ENCODE results near the gene HBS1L.

Gene HBS1L

DNA sequence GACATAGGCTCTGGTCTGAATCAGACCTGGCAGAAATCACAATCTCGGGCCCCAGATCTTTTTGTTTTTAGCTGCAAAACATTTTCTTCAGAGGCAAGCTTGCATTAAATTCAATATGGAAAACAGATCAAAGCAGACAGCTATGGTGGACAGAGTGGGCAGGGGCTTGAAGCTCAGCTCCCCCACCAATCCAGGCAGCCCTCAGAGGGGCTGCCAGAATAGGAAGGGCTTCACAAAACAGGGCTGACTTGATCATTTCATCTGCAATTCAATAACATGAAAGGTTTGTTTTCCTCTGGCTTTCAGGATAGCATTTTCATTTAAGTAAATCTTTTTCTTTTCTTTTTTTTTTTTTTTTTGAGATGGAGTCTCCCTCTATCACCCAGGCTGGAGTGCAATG, 55.5 kb downstream of the HBS1L start:
- DNase-seq (ENCODE audit: low read depth), result no peak

DNA sequence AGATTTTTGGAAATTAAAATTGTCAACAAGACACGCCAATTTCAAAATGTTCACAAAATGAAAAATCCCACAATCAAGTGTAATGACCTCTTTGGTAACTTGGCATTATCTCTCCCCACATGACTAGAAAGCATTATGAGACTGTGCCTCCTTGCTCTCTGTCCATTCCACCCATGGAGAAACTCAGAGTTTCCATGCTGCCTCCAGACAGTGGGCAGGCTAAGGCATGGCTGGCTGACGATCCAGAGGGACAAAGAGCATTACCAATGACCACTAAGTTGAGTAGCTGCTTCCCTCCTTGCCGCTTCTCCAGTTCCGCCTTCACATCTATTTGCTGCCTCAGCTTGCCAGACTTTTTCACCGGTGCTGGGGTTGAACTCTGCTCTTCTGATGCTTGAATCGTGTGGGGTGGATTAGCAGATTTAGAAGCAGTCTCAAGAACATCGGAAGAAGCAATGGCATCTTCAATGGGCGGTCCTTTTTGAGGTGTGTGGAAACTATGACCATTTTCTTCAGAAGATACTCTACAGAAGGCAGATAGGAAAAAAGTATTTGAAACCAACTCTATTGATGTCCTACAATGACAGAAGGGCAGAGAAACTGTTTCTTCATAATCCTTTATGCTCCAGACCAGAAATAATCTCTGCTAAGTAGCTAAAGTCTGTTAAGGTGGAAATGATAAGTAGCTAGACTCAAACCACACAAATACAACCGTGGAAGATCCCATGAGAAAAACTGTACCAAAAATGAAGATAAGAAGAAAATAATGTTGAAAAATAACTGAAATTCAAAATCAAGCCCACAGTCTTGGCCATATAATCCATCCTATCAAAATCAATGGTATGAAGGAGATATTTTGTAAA, 57.3 kb downstream of the HBS1L start:
- no peak for DNase-seq (ENCODE audit: low read depth)

DNA sequence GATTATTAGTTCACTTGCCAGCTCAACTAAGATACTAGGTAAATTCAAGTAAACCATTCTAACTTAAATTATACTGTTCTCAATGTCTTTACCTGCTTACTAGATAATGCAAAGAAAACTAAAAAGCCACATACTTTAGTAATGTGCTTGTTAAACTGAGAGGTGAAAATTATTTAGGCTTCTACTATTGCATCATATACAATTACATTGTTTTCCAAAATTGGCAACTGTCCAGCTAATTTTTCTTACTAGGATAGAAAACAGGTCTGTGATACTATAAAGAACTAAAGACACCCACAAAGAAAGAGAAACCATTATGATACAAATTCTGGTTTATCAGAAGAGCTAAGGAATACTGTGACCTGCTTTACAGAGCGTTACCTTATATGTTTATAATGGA, 59.1 kb downstream of the HBS1L start:
- DNase-seq (ENCODE audit: low read depth), result no peak

DNA sequence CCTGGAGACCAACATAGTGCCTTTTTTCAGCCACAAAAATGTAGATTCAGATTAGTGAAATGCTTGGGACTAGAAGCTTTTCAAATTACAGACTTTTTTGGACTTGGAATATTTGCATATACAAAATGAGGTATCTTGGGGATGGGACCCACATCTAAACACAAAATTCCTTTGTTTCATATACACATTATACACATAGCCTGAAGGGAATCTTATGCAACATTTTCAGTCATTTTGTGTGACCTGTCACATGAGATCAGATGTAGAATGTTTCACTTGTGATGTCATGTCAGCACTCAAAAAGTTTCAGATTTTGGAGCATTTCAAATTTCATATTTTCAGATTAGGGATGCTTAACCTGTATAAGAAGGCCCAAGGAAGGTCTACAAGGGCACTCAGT, 60.2 kb downstream of the HBS1L start:
- no peak for DNase-seq (ENCODE audit: low read depth)

DNA sequence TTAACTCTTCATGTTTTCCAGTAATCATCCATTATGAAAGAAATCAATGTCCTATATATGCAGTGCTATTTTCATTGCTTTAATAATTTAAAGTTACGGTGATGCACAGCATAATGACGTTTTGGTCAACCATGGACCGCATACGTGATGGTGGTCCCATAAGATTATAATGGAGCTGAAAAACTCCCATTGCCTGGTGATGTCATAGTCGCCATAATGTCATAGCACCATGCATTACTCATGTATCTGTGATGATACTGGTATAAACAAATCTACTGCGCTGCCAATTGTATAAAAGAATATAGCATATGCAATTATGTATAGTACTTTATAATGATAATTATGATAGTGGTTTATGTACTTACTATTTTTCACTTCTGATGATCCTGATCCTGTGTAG, 62.5 kb downstream of the HBS1L start:
- no peak for DNase-seq (ENCODE audit: low read depth)

DNA sequence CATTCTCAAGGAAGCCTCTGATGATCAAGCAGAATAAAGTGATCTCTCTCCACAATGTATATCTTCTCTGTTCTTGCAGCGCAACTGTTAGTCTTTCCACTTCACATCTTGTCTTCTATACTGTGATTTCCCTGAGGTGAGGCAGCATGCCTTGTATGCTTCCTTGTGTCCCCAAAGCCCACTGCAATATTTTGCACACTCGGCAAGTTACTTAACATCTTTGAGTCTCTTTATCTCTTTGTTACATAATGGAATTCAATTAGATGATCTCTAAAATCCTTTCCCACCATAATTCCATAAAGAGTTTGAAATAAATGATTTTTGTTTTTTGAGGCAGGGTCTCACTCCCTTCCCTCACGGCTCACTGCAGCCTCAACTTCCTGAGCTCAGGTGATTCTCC, 64.4 kb downstream of the HBS1L start:
- no peak for DNase-seq (ENCODE audit: low read depth)

DNA sequence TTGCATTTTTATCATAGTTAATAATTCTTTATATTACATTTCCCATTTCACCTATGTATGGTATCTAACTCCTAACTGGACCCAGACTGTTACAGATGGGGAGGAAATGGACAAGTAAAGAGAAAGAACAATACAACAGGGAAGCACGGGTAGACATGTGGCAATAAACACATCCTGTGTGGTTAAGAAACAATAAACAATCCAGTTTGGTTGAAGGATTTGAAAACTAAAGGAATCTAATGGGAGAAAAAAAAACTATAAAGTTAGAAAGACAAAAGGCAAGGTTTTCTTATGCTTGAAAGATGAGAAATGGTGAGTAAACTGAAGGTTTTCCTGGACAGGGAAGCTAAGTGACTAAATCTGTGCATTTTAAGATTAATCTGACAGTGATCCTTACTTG, 69.8 kb downstream of the HBS1L start:
- DNase-seq (ENCODE audit: low read depth), result no peak

DNA sequence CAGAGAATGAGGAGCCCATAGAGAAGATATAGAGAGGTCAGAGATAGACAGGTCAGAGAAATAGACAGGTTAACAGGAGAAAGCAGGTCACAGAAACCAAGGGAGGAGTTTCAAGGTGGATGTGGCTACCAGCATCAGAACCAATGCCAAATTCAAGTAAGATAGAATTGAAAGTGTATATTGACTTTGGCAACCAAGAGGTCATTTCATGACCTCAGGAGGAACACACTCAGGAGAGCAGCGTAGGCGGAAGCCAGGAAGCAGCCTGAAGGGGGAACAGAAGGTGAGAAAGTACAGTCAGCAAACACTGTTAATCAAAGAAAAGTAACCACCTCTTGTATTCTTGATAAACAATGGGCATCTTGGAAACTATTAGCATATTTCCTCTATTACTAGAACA, 70.8 kb downstream of the HBS1L start:
- no peak for DNase-seq (ENCODE audit: low read depth)

DNA sequence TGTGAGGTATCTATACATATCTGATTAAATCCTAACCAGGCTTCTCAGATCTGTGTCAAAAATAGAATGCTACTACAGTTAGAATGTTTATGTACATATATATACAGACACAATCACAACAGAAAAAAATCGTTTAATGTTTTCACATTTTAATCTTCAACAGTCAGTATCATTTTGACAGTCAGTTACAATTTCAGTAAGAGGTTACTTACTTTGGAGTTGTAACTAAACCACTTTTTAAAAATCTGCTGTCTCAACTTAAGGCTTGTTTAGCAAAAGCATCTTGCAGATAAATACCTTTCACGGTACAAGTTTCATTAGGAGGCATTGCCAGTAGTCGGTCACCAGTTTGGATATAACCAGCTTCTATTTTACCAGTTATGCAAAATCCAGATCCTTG, 72.5 kb downstream of the HBS1L start:
- DNase-seq (ENCODE audit: low read depth), result no peak

DNA sequence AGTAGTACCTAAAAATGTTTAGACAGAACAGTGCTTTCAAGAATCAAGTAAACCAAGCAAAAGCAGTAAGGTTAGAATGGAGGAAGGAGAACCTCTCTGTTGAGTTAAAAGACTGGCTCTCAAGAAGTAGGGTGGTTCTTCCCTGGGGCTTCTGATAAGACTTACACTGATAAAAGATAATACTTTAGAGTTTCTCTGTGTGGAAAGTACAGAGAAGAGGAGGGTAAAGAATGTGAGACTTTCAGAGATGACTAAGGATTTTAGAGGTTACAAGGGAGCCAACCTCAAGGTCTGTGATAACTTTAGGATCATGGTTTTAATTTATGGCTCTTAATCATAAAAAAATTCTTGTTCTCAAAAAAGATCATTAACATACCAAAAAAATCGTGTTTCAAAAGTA, 73.8 kb downstream of the HBS1L start:
- DNase-seq (ENCODE audit: low read depth), result no peak

DNA sequence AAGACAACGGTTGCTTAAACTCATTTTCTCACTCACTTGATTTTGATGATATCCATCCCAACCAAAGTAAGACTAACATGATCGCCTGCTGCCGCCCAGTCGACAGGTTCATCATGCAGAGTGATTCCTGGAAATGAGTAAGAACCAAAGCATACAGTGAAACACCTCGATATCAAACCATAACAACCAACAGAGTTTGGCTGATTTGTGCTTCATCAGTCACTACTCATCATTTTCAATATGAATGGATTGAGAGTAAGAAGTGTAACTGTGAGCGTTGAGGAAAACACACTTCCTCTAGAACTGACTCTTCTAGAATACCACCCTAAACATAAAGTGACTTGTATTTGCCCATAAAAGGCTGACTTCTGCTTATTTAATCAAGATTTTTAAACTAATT, 75.5 kb downstream of the HBS1L start:
- DNase-seq (ENCODE audit: low read depth), result peak; percentile 49

DNA sequence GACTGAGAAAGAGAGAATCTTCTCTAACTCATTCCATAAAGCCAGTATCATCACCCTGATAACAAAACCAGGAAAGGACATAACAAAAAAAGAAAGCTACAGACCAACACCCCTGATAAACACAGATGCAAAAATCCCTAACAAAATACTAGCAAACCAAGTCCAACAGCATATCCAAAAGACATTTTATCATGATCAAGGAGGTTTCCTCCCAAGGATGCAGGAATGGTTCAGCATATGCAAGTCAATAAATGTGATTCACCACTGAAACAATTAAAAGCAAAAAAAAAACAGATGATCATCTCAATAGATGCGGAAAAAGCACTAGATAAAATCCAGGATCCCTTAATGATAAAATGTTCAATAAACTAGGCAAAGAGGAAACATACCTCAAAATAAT, 80.3 kb downstream of the HBS1L start:
- no peak for DNase-seq (ENCODE audit: low read depth)

DNA sequence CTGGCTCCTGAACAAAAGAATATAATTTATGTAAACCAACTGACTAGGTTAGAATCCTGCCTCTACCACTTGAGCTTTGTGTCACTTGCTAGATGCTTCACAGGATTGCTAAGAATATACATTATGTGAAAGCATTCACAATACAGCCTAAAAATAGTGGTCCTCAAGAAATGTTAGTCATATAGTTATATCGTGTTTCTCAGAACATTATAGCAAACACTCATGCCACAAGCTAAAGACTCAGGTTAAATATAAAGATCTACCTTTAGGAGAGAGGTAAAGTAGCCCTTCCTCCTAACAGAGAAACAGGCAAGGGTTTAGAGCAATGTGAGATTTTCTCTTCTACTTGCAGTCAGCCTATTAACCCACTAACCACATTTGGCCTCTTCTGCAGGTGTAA, 86.9 kb downstream of the HBS1L start:
- no peak for DNase-seq (ENCODE audit: low read depth)

DNA sequence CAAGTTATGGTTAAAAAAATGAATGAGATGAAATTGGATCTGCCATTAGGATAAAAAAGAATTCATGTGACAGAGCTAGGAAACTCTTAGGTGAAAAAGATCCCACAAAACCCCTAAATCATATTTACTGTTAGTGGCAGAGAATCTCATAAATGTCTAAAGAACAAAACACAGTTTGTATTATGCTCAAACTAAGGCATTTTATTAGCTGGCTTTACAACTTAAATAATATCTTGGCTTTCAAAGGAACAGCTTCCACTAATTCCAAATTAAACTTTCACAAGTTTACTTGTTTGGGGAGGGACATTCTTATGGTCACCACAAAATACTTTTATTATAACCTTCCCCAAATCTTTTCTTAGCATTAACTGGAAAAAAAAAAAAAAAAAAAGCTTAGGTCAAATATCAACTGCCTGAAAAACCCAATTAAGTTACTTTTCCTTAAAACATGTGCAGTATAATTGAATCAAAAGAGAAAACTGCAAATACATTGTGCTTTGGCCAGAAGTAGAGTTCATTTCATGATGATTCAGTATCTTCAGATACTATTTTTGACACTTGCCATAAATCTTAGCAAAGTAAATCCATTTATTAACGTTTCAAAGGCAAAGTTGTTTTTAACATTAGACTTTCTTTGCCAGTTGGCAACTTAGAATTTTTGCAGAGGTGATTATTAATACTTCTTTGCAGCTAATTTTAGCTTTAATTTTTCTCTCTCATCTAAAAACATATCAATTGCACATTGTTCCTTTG, 90.0 kb downstream of the HBS1L start:
- DNase-seq (ENCODE audit: low read depth), result no peak

DNA sequence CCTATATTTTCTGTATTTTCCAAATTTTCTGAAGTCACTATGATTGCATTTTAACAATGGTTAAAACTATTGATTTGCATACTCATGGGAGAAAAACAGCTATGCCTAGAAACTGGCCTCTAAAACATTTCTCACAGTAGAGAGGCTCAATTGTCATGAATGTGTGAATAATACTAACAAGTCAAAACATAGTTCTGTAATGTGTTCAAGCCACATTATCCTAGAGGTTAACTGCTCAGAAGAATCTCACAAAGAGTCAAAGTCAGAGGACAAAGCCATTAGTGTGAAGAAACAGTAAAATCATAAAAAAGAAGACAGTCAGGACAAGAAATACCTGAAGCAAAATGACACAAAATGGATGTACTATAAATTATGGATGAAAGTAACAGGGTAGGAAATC, 92.2 kb downstream of the HBS1L start:
- no peak for DNase-seq (ENCODE audit: low read depth)

DNA sequence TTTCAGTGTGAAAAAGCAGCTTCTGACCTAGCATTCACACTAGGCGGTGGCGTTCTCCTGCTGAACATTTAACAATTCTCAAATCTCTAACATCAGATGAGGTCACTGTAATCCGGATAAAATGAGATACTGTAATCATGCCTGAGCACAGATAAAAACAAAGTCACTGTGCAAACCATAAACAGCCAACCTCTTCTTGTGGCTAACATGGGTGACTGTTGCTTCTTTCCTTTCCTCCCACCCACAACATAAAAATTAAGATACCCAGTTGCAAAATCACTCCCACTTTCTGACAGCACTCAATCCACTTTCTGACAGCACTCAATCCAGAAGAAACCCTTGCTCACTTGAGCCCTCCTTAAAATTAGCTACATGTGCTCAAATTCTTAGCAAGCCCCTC, 93.3 kb downstream of the HBS1L start:
- DNase-seq (ENCODE audit: low read depth), result no peak

DNA sequence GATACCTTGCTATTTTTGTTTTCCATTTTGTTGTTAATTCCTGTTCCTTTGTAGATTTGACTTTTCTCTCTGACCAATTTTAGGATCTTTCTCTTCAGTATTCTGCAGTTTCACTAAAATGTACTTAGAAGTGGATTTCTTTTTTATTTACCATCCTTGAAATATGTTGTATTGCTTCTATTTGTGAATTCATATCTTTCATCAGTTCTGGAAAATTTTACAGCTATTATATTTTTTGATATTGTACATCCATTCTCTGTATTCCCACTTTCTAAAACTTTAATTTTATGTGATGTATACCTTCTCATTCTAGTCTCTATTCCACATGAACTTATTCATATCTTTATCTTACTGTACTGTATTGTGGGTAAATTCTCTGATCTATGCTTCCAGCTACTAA, 95.0 kb downstream of the HBS1L start:
- no peak for DNase-seq (ENCODE audit: low read depth)

DNA sequence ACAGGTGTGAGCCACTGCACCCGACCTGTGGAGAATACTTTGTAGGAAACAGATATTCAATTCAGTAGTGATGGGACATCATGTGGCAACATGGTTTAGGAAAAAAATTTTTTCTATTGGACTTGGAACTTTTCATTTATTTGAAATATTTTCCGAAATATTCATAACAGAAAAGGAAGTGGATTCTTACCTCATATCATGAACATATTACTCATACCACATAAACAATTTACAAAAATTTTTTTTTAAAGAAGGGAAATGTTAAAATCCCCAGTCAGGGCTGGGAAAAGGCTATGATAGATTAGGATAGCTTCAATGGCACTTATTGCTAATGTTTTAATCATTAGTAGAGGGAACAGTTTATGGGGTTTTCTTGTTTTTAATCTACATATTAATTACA, 97.9 kb downstream of the HBS1L start:
- DNase-seq (ENCODE audit: low read depth), result no peak

DNA sequence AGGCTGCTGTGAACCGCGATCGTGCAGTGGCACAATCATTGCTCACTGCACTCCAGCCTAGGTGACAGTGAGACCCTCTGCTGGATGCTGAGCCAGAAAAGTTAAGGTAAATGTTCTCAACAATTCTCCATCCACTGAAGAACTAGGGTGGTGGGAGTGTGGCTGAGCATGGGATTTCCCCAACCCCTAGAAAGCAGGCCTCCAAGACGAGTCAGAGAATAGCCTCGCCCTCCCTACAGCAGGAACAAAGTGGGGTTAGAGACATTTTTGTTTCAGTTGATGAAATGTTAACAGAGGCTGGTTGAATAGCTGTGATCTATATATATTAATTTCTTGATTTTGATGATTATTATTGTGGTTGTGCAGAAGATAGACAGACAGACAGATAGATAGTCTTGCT, 98.6 kb downstream of the HBS1L start:
- DNase-seq (ENCODE audit: low read depth), result no peak

DNA sequence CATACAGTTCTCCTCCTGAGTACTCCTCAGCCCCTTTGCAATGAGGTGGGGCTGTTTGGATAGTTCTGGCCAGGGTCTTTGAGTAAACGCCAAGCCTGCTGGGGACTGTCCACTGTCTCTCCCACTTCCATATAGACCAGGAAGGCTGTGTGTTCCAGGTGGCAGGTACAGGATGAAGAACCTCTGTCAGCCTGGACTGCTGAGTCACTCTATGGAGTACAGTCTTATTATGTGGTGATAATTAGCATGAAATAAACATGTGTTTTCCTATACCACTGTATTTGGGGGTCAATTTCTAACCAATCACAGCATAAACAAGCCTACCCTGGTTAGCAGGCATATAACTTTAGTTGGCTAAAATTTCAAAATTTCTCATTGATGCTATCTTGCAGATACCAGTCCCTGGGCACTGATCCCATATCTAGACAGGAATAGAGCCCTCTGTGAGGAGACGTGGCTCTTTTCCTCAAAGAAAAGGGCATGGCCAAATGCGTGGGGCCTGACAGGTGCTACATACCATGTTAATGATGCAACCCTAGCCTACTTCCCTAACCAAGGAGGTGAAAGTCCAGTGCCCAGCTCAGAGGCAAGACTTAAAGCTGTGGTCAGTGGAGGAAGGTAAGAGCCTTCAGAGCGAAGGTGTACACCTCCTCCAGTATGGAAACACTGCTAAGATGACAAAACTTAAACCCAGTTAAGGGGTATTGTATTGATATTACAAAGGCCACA, 100.2 kb downstream of the HBS1L start:
- DNase-seq (ENCODE audit: low read depth), result no peak

DNA sequence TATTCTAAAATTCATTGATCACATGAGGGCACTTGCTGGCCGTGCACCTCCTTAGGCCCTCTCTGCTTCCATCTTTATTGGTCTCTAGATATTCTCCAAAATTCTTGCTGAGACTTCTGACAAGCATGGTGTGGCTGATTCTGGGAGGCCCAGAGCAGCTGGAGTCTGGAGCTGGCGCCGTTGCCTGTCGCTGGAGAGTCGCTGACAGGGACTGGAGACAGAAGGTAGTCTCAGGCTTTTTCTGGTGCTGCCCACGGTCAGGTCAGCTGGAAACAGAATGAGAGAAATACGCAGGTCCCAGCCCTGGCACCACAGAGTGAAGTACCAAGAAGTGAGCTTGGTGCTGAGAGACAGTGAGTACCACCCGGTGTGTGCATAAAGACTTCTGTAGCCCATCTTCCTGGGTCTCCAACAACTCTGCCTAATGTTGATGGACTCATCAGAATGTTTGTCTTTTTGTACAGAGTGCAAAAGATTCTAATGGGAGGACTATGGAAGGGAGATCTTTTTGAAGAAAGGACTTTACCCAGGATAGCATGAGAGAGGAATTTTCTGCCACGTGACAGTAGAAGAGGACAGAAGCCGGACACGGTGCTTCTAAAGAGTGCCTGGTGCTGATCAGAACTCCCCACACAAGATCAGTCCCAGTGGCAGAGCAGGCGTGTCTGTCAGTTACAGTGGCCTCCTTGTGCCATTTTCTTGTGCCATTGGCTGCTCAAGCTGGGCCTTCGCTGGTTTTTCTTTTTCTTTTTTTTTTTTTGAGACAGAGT, 102.9 kb downstream of the HBS1L start:
- DNase-seq (ENCODE audit: low read depth), result no peak

DNA sequence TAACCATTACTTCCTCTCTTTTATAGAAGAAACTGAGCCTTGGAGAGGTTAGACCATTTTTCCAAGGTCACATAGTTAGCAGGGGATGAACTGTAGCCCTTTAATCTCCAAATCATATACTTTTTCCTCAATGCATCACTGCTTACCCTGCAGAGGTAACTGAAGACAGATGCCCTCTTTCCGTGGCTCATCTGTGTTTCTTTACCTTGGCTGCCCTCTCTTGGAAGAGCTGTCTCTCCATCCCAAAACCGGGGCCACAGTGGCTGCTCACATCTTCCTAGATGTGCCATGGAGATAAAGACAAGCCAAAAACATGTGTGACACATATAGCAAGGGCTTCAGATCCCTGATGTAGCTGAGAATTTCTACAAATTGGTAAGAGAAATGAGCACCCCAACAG, 104.1 kb downstream of the HBS1L start:
- no peak for DNase-seq (ENCODE audit: low read depth)

Measured in activated T-cell treated with anti-CD3 and anti-CD28 coated beads for 48 hours (primary cell).